SJCRH30 (cell line): ENCODE measurements around the gene WDR33. TPM values are rescaled to one million over a fixed set of nuclear protein-coding genes. Genes with fewer than 3 reads are reported as not detected.

ENCODE experiments used
- DNase-seq, 2 experiments: peaks; one replicate each; pipeline ENCODE4 v3.0.0-alpha.2; 2015 to 2020
- H3K27ac ChIP-seq: fragments of 250-450 bp; sonication (Bioruptor Pico); 2 replicates; pipeline ENCODE4 v1.5.1; 2020; ENCODE audit warnings: mild to moderate bottlenecking, moderate library complexity
- H3K27me3 ChIP-seq: fragments of 250-450 bp; sonication (Bioruptor Pico); 2 replicates; pipeline ENCODE4 v1.5.1; 2020; ENCODE audit warnings: mild to moderate bottlenecking, moderate library complexity
- H3K36me3 ChIP-seq: fragments of 250-450 bp; sonication (Bioruptor Pico); 2 replicates; pipeline ENCODE4 v1.5.1; 2020; ENCODE audit warnings: mild to moderate bottlenecking, moderate library complexity
- H3K4me1 ChIP-seq: fragments of 250-450 bp; sonication (Bioruptor Pico); 2 replicates; pipeline ENCODE4 v1.5.1; 2020; ENCODE audit warnings: mild to moderate bottlenecking, moderate library complexity
- H3K4me3 ChIP-seq: fragments of 250-450 bp; sonication (Bioruptor Pico); 2 replicates; pipeline ENCODE4 v1.5.1; 2020; ENCODE audit warnings: mild to moderate bottlenecking, moderate library complexity
- H3K9me3 ChIP-seq: fragments of 250-450 bp; sonication (Bioruptor Pico); replicated peaks from 2 replicates; pipeline ENCODE4 v1.5.1; 2020; ENCODE audit warnings: mild to moderate bottlenecking, moderate library complexity
- total RNA-seq: library from RNA; depleted of rRNA; stranded (reverse); fragments of >200 nt; shearing (Covaris generic); gene quantifications from 2 replicates; pipeline ENCODE4 v1.2.3, GENCODE V29; 2014

The WDR33 gene
- total RNA-seq, 1 experiment from 2014 or later, result 56.1 TPM

GRCh38 chr2:127726158-127726880, 84.7 kb downstream of the WDR33 start:
- no peak for DNase-seq
- Histone ChIP-seq H3K27ac (no peak overlapping the region), H3K36me3 (peaks cover 21% of the 10 kb centered on the region), H3K4me3 (no peak overlapping the region), H3K9me3 (no peaks in the 10 kb centered on the region), H3K4me1 (no peaks in the 10 kb centered on the region), H3K27me3 (no peaks in the 10 kb centered on the region)

GRCh38 chr2:127722807-127723206, 88.2 kb downstream of the WDR33 start:
- Histone ChIP-seq H3K27me3 (no peaks in the 10 kb centered on the region), H3K36me3 (peaks cover 48% of the 10 kb centered on the region)

GRCh38 chr2:127721978-127722355, 89.0 kb downstream of the WDR33 start:
- peaks cover 56% of the 10 kb centered on the region for H3K36me3 ChIP-seq
- DNase-seq, result no peak
- H3K27ac ChIP-seq, result no peak overlapping the region

More at GRCh38 chr2:127722807-127723206, 88.2 kb downstream of the WDR33 start:
- DNase-seq, result no peak
- H3K4me1 ChIP-seq, result no peaks in the 10 kb centered on the region
- no peak overlapping the region for H3K4me3 ChIP-seq
- H3K9me3 ChIP-seq, result no peaks in the 10 kb centered on the region
- no peak overlapping the region for H3K27ac ChIP-seq

GRCh38 chr2:127721311-127721977, 89.5 kb downstream of the WDR33 start:
- peaks cover 56% of the 10 kb centered on the region for H3K36me3 ChIP-seq
- H3K9me3 ChIP-seq, result no peaks in the 10 kb centered on the region
- H3K4me1 ChIP-seq, result no peaks in the 10 kb centered on the region
- H3K4me3 ChIP-seq, result no peak overlapping the region
- H3K27me3 ChIP-seq, result no peaks in the 10 kb centered on the region
- H3K27ac ChIP-seq, result no peak overlapping the region
- DNase-seq, result no peak

More at GRCh38 chr2:127721978-127722355, 89.0 kb downstream of the WDR33 start:
- Histone ChIP-seq H3K4me3 (no peak overlapping the region), H3K4me1 (no peaks in the 10 kb centered on the region), H3K27me3 (no peaks in the 10 kb centered on the region), H3K9me3 (no peaks in the 10 kb centered on the region)

DNA sequence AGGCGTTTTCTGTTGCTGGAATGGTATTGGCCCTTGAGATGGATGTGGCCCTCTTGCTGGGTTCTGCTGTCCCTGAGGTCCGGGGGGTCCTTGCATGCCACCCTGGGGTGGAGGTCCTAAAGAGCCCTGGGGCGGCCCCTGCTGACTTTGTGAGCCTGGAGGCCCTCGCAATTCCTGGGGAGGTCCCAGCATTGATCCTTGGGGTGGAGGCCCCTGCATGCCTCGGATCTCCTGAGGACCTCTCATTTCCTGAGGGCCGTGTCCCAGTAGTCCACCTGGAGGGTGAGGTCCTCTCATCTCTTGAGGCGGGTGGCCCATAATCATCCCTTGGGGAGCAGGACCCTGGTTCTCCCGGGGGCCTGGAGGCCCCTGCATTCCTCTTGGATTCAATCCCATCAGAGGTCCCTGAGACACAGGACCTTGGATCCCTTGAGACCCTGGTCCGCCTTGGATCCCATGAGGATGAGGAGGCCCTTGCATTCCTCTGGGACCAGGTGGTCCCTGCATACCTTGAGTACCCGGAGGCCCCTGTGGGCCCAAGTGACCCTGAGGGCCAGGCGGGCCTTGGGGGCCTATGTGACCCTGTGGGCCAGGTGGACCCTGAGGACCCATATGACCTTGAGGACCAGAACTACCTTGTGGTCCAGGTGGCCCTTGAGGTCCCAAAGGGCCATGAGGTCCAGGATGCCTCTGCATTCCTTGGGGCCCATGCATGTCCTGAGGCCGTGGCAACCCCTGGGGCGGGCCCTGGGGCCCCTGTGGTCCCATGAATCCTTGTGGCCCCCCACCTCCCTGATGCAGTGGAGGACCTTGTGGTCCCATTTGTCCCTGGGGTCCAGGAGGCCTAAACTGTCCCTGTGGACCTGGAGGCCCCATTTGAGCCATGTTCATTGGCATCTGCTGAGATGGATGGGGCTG, 91.4 kb downstream of the WDR33 start:
- Histone ChIP-seq H3K27me3 (no peaks in the 10 kb centered on the region), H3K4me1 (no peaks in the 10 kb centered on the region), H3K36me3 (peaks cover 53% of the 10 kb centered on the region), H3K4me3 (no peak overlapping the region), H3K9me3 (no peaks in the 10 kb centered on the region), H3K27ac (no peak overlapping the region)
- DNase-seq, result no peak

DNA sequence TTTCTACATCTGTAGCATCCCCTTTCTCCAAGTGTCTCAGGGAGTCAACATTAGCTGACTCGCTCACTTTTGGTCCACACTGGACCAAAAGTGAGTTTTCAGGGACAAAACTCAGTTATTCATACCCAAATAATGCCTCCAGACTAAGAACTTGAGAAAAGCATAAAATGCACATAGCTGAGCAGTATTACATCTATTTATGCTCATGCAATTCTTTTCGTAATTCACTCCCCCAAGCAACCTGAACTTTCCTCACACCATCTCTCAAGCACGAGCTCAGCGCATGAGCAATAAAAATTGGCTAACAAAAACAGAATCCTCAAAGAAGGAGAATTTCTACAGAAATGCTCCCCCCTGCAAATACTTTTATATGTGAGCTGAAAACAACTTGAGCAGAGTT, 92.7 kb downstream of the WDR33 start:
- Histone ChIP-seq H3K27ac (no peak overlapping the region), H3K4me3 (no peak overlapping the region), H3K9me3 (no peaks in the 10 kb centered on the region), H3K4me1 (no peaks in the 10 kb centered on the region), H3K36me3 (peaks cover 53% of the 10 kb centered on the region), H3K27me3 (no peaks in the 10 kb centered on the region)
- DNase-seq, result no peak

DNA sequence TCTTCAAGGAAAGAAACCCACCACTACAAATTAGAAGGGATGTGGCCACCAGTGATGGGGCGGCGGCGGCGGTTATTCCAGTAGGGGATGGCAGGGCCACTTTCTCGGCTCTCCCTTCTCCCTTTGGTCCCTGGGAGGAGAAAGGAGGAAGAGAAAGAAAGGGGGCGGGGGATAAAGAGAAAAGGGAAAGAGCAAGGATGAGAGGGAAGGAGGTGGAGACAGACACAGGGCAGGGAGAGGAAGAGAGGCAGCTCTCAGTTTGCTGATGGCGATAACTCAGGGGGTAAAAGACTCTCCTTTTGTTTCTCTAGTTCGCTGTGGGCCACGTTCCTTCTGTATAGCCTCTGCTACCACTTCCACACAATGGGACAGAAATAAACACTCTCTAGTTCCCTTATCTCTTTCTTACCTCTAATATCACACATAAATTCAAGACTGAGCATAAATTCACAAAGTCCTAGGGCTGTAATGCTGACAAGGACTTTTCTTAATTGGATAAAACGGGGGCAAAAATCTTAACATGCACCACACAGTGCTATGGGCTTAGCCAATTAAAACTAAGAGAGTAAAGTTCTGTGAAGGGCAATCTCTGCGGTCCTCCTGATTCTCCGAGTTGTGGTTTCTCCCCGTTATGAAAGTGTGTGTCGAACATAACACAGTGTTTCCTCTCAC, 95.1 kb downstream of the WDR33 start:
- Histone ChIP-seq H3K36me3 (peaks cover 39% of the 10 kb centered on the region), H3K27ac (no peak overlapping the region), H3K27me3 (no peaks in the 10 kb centered on the region), H3K4me3 (no peak overlapping the region), H3K4me1 (no peaks in the 10 kb centered on the region), H3K9me3 (no peaks in the 10 kb centered on the region)
- no peak for DNase-seq

DNA sequence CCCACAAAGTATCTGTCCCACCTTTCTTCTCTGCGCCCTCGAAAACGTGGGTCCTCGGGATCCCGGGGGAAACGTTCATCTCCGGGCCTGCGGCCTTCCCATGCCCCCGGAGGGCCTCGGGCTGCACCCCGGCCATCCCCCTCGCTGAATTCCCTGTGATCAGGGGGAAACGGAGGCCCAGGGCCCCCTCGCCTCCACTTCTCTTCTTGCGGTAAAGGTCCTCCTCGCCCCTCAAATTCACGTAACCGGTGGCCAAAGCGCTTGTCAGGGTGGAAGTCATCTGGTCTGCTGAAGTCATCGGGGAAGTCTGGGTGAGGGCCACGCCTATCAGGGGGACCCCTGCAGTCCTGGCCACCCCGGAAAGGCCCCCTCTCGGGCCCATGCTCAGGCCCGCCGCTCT, 97.4 kb downstream of the WDR33 start:
- DNase-seq, result no peak
- H3K36me3 ChIP-seq, result peaks cover 22% of the 10 kb centered on the region

GRCh38 chr2:127712999-127713398, 98.0 kb downstream of the WDR33 start:
- no peak for DNase-seq
- no peak overlapping the region for H3K27ac ChIP-seq
- no peaks in the 10 kb centered on the region for H3K27me3 ChIP-seq
- no peak overlapping the region for H3K4me3 ChIP-seq
- no peaks in the 10 kb centered on the region for H3K4me1 ChIP-seq
- peaks cover 21% of the 10 kb centered on the region for H3K36me3 ChIP-seq
- H3K9me3 ChIP-seq, result no peaks in the 10 kb centered on the region

More for the DNA sequence above, 97.4 kb downstream of the WDR33 start:
- no peaks in the 10 kb centered on the region for H3K9me3 ChIP-seq
- H3K27me3 ChIP-seq, result no peaks in the 10 kb centered on the region
- H3K4me3 ChIP-seq, result no peak overlapping the region
- no peak overlapping the region for H3K27ac ChIP-seq
- H3K4me1 ChIP-seq, result no peaks in the 10 kb centered on the region

- Histone ChIP-seq H3K27me3 (no peaks in the 10 kb centered on the region), H3K27ac (no peak overlapping the region), H3K4me3 (no peak overlapping the region), H3K4me1 (no peaks in the 10 kb centered on the region), H3K36me3 (peaks cover 19% of the 10 kb centered on the region), H3K9me3 (no peaks in the 10 kb centered on the region)
- no peak for DNase-seq
Observed at GRCh38 chr2:127709336-127709735, 101.6 kb downstream of the WDR33 start.

DNA sequence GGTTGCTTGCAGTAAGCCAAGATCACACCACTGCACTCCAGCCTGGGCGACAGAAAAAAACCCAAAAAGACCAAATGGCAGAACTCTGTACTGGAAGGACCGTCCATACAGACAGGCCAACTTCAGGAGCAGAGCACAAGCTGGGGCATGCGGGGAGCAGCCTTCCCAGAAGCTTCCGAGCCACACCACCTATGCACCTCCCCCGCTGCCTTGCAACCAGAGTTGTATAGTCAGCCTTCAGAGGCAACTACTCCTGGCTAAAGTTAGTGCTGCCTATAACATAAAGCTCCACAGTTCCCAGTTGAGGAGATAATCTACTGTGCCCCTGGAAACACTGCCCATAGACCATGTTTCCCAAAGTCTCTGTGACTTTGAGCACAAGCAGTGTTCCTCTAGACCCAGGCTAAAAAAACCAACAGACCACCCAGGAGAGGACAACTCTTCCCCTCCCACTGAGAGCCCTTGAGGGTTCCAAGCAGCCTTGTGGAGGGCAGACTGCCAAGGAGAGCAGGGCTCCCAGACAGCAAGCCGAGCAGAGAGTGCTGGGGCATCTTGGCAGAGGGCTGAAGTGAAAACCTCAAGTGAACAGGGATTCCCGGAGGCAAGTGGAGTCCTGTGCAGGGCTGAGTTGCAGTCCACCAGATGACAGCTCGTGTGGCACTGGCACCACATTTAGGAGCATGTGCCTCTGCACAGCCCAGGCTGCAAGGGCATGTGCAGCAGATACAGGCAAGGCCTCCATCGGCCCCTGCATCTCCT, 102.9 kb downstream of the WDR33 start:
- no peaks in the 10 kb centered on the region for H3K27me3 ChIP-seq
- H3K27ac ChIP-seq, result no peak overlapping the region
- no peaks in the 10 kb centered on the region for H3K4me1 ChIP-seq
- no peak overlapping the region for H3K4me3 ChIP-seq
- H3K9me3 ChIP-seq, result no peaks in the 10 kb centered on the region
- DNase-seq, result peak; percentile 38 to 43
- peaks cover 22% of the 10 kb centered on the region for H3K36me3 ChIP-seq

GRCh38 chr2:127706215-127706990, 104.6 kb downstream of the WDR33 start:
- H3K27me3 ChIP-seq, result no peaks in the 10 kb centered on the region
- no peak overlapping the region for H3K4me3 ChIP-seq
- no peaks in the 10 kb centered on the region for H3K9me3 ChIP-seq
- no peak overlapping the region for H3K27ac ChIP-seq
- H3K4me1 ChIP-seq, result no peaks in the 10 kb centered on the region
- DNase-seq, result no peak
- H3K36me3 ChIP-seq, result peaks cover 18% of the 10 kb centered on the region

DNA sequence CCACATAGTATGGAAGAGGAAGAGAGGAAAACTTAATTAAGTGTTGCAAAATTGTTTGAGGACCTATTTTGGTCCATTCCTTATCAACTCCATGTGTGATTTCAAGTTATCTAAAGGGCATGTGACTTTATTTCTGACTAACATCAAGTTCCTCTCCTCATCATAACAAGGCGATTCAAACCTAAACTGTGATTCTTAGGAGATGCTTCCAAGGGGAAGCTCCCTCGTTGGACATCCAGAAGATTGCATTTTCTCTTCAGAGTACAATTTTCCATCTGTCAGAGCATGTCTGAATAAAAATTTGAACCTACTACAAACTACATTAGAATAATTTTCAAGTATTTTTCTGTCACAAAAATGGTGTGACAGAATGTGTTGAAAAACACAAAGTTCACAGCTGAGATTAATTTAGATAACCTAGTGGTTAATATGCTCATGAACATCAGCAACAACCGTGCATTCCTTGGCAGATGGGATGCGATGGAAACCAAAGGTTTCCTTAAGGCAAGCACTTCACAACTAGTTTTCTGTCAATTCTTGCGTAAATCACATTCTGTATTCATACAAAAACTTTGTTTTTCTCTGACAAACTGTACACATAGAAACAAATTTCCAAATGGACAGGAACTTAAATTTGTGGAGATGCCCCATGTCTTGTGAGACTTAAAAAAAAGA, 105.4 kb downstream of the WDR33 start:
- Histone ChIP-seq H3K4me1 (no peaks in the 10 kb centered on the region), H3K9me3 (no peaks in the 10 kb centered on the region), H3K27me3 (no peaks in the 10 kb centered on the region), H3K27ac (no peak overlapping the region), H3K4me3 (no peak overlapping the region), H3K36me3 (peaks cover 18% of the 10 kb centered on the region)
- no peak for DNase-seq
